Eye (tissue), 1 donor: ENCODE measurements around the gene FAM118A.
"Not testable (repeated sequence)": the region's sequence is repeated elsewhere in the genome, so short reads cannot be mapped to it uniquely, and the experiment has no call there.

Experiments used
- DNase-seq: peaks from one replicate; pipeline ENCODE4 v3.0.0-alpha.2; 2015

FAM118A gene

DNA sequence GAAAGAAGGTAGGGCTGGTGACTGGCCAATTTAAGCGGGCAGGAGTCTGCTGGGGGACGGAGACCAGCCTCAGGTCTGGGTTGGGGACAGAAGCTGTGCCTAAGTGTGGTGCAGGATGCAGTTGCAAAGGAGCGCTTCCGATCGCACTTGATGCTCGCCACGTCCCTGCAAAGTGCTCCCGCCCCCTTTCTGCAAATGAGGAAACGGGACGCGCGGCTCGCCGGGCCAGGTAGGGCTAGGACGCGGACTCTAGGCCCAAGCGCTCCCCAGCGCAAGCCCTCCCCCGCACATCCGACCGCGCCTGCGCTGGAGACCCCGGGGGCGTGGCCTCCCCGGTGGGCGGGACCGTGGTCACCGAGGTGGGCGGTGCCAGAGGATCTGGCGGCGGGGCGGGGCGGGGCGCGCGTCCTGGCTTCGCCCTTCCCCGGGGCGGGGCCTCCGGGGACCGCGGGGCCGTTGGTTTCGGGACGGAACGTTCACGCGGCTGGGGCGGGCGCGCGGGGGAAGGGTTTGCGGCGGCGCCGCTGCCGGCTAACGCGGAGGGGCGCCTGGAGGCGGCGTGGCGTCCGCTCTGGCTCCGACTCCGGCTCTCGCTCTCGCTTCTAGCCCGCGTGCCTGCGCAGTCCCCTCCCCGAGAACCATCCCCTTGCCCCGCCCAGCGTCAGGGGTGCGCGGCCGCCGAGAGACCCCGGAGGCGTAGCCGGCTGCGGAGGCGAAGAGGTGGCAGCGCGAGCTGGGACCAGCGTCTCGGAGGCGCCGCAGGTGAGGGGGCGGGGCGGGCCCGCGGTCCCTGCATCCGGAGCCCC lies at the start of gene FAM118A:
Gene FAM118A (plus strand): TSS at position 513 of the 806 bp plus-strand sequence. CDS start 12,446 bp downstream, outside the sequence.
- peak; percentile 97 for DNase-seq

DNA sequence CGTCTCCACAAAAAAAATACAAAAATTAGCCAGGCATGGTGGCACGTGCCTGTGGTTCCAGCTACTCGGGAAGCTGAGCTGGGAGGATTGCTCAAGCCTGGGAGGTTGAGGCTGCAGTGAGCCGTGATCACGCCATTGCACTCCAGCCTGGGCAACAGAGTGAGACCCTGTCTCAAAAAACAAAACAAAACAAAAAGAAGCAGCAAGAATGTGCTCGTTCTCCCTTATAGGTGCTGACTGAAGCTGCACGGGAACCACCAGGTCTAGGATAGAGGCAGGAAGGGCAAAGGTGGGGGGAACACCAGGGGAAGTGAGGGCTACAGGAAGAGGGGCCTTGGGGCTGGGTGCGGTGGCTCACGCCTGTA lies 49.4 kb upstream of the FAM118A start:
- DNase-seq: not testable (repeated sequence)

- no peak for DNase-seq
Observed at GRCh38 chr22:45261407-45262088, 48.2 kb upstream of the FAM118A start.

DNA sequence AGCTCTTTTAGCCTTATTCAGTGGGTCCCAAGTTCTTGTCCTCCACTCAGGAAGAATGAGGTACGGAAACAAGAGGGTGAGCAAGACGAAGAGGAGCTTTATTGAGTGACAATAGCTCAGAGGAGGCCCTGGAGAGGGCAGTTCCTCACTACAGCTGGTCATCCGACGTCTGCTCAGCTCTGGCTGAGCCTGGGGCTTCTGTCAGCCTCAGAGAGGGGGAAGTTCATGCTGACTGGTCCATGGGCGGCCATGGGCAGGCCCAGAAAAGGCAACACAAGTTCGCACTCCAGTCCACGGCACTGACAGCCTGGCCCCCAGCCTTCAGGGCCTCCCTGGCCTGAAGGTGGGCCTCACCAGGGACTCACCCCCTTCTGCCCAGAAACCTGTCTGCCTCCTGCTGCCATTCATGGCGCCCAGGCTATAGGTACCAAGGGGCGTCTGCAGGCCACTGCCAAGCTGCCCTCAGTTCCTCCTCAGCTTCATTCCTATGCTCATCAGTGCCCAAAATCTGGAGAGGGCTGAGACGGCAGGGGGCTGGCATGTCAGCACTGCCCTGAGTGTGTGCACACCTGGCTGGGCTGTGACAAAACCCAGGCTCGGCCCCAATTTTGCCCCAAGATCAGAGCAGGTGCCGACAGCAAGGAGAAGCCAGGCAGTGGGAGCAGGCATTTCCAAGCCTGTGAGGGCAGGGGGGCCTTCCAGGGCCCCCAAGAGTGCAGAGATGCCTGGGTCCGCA lies 47.4 kb upstream of the FAM118A start:
- DNase-seq: no peak

DNA sequence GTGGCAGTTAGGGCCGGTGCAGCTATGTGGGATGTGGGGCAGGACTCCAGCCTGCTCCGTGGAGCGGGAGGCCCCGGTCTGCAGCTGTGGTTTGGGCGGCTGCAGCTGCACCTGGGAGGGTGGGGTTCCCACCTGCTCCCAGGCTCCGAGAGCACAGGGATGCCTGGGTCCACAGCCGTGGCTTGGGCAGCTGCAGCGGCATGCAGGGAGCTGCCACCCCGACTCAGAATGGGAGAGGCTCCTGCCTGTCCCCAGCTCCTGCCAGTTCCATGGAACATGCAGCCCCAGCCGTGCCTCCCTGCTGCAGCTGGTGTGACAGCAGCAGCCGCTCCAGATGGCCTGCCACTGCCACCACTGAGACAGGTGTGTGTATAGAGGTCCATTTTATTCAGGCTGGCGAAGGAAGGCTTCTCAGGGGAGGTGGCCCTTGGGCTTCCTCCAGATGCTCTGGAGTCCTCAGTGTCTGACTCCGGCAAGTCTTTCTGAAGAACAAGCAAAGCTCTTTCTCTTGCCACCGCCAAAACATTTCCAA lies 46.7 kb upstream of the FAM118A start:
- DNase-seq: no peak

DNA sequence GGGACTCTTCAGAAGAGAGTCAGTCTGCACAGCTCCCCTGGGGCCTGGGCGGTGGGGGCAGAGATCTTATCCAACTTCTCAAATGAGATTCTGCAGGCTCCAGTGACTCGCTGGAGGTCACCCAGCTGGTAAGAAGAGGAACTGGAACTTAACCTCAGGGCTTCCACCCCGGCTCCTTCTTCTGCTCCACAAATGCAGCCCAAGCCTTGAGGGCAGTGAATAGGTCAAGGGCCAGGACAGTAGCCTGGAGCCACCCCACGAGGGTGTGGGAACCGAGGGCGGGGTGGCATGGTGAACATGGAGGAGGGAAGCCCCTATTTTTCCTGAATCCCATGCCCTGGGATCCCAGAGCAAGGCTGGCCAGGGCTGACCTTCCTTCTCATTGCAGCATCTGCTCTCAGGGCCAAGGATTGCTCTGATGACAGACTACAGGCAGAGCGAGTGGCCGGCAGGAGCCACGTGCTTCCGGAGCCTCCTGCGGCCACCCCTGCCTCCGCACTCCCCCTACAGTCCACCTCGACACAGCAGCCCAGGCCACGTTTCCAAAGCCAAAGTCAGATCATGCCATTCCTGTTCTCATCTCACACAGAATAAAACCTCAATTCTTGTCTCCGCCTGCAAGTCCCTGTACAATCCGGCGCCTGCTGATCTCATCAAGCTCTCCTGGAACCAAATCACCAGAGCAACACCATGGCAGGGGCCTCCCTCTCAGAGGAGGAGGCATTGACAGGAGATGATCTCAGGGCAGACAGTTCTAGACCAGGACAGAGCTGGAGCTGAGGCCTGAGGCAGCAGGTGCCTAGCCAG lies 46.1 kb upstream of the FAM118A start:
- peak; percentile 81 for DNase-seq

DNA sequence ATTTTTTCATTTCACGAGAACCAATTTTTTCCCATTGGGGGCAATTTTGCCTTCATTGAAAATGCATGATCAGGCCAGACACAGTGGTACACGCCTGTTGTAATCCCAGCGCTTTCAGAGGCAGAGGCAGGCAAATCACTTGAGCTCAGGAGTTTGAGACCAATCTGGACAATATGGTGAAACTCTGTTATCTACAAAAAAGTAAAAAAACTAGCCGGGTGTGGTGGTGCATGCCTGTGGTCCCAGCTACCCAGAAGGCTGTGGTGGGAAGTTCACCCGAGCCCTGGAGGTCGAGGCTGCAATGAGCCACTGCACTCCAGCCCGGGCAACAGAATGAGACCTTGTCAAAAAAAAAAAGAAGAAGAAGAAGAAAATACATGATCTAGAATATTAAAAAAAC lies 44.2 kb upstream of the FAM118A start:
- no peak for DNase-seq

GRCh38 chr22:45268167-45268957 lies 41.4 kb upstream of the FAM118A start:
- DNase-seq: peak; percentile 89

DNA sequence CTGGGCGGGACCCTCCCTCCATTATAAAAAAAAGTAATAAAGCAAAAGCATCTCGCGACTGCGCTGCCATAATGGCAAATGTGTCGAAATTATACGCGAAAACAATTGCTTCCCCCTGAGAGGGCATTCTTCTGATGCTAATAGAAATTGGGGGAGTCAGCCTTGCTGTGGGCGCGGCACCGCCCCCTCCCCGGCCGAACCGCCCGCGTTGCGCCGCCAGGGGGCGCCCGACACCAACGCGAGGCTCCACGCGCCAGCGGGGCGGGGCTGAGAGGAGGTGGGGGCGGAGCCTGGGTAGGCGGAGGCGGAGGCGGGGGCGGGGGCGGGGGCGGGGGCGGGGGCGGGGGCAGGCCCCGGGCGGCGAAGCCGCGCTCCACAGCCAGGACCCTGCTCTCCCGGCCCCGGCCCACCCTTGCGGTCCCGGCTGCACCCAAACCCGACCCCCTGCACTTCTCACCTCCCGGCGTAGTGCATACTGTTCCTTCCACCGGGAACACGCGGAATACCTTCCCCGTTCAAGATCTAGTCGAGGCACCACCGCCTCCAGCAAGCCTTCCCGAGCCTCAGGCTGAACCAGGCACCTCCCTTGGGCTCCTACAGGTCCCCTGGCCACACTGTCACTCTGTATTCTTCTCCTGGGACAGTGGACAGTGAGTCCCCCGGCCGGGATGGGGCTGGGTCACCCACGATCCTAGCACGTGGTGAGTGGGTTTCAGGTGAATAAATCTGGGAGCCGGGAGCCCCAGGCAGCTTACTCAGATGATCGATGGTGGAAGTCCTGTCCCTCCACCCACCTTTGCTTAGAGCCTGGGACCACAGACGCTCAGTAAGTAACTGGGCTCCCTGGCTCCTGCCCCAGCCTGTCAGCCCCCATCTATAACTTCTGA lies 40.5 kb upstream of the FAM118A start:
- peak; percentile 95 for DNase-seq

- DNase-seq: no peak
Observed at GRCh38 chr22:45270095-45271020, 39.4 kb upstream of the FAM118A start.

DNA sequence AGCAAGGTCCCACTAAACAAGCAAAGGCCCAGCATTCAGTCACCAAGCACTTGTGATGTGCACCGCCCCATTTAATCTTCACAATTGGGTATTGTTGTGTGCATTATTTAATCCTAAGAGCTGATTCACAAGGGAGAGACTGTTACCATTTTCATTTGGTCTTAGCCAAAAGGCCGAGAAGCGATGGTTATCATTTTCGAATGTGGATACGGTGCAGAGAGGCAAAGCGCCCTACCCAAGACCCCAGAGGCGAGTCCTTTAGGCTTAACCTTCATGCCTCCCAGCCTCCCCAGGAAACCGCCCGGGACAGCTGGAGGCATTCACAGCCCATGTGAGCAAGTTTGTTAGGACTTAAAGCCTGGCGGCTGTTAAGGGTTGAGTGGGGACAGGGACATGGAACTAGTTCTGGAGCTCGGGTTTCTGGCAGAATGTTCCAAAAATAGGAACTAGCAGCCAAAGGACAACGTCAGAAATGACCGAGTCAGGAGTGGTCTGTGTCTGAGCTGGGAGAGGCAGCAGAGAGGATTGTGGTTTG lies 38.0 kb upstream of the FAM118A start:
- peak; percentile 30 for DNase-seq

DNA sequence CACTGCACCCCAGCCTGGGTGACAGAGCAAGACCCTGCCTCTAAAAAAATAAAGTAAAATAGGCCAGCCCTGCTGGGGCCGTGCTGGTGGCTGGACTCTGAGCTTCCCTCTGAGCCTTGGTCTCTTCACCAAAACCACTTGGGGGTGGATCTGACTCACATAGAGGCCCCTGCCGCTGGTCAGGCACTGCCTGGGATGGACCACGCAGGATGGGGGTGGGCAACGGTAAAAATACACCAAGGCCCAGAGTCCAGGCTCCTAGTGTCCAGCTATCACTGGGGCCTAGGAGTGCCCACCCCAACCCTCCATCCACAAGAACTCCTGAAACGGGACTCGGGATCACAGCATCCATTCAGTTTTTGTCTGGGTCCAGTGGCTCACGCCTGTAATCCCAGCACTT lies 37.2 kb upstream of the FAM118A start:
- no peak for DNase-seq

- DNase-seq: no peak
Observed at GRCh38 chr22:45273452-45274075, 36.2 kb upstream of the FAM118A start.

DNA sequence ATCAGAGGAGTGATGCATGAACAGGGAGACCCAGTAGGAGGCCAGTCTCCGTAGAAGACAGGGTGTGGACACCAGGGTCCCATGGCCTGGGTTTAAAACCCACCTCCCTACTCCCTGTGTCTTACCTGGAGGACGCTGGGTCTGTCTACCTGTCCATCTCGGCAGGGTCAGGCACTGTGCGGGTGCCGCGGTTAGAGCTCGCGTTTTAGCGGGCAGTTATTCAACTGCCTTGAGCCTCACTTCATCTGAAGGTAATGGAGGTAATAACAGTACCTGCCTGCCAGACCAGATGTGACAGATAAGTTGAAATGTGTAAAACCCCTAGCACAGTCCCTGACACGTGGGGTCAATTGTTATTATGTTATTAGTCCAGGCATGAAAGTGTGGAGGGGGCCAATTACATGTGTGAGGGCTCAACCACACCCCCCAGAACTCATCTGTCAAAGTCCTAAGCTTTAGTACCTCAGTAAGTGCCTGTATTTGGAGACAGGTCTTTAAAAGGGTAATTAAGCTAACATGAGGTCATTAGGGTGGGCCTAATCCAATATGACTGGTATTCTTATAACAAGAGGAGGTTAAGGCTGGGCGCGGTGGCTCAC lies 33.1 kb upstream of the FAM118A start:
- DNase-seq: no peak

- DNase-seq: not testable (repeated sequence)
Observed at GRCh38 chr22:45277720-45278119, 32.0 kb upstream of the FAM118A start.

GRCh38 chr22:45278125-45278524 lies 31.6 kb upstream of the FAM118A start:
- no peak for DNase-seq

DNA sequence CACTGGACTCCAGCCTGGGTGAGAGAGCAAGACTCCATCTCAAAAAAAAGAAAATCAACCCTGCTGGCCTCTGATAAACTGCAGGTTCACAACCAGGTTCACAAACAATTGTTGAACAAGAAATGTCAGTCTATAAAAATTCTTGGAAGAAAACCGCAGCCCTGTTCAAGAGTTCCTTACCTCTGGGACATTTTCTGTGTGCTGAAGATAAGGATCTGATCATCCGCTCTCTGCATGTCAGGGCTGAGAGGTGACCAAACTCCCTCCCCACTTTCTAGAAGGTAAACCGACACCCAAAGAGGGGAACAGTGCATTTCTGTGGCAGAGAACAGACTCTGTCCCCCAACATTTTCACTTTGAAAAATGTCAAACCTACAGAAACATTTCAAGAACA lies 29.1 kb upstream of the FAM118A start:
- no peak for DNase-seq

DNA sequence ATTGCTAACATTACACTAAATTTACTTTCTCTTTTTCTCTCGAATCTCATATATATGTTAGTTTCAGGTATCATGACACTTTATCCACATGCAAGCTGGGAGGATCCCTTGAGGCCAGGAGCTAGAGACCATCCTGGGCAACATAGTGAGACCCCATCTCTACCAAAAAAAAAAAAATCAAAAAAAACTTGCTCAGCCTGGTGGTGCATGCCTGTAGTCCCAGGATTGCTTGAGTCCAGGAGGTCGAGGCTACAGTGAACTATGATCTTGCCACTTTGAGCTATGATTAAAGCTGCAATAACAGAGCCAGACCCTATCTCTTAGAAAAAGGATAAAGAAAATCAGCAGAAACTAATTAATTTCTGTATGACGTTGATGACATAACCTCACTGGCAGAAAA lies 28.7 kb upstream of the FAM118A start:
- no peak for DNase-seq
